ENCODE data around the gene HEXD.
"Not testable (repeated sequence)": the region's sequence is repeated elsewhere in the genome, so short reads cannot be mapped to it uniquely, and the experiment has no call there.

The HEXD gene

GRCh38 chr17:82457073-82457928, 39.2 kb downstream of the HEXD start:
- H3K4me3 ChIP-seq (ENCODE audit: low read length), result peak overlapping the region; percentile 87
- no peak for TF ChIP-seq ZNF274 (IDR thresholded peaks at IDR 0.05; ENCODE audit: low read depth, low read length)

GRCh38 chr17:82457929-82458178, 39.7 kb downstream of the HEXD start:
- no peak for TF ChIP-seq ZNF274 (IDR thresholded peaks at IDR 0.05; ENCODE audit: low read depth, low read length)
- H3K4me3 ChIP-seq (ENCODE audit: low read length), result peak overlapping the region; percentile 87

- H3K4me3 ChIP-seq (ENCODE audit: low read length), result peak within 1 kb of the TSS; percentile 87
- TF ChIP-seq ZNF274 (IDR thresholded peaks at IDR 0.05; ENCODE audit: low read depth, low read length), result no peak
These were observed 40.2 kb downstream of the HEXD start, which contains the start of gene NARF for GRCh38 chr17:82458179-82458884. TSS of gene NARF (plus strand) at chr17:82458741. CDS start at chr17:82458804, 63 bp downstream.

GRCh38 chr17:82458885-82459424, 40.8 kb downstream of the HEXD start:
- TF ChIP-seq ZNF274 (IDR thresholded peaks at IDR 0.05; ENCODE audit: low read depth, low read length), result no peak
- peak overlapping the region; percentile 87 for H3K4me3 ChIP-seq (ENCODE audit: low read length)

- not testable (repeated sequence) for H3K4me3 ChIP-seq (ENCODE audit: low read length)
These were observed 41.8 kb downstream of the HEXD start for GRCh38 chr17:82459936-82460335.

- no peak overlapping the region for H3K4me3 ChIP-seq (ENCODE audit: low read length)
- TF ChIP-seq ZNF274 (IDR thresholded peaks at IDR 0.05; ENCODE audit: low read depth, low read length), result no peak
These were observed 43.8 kb downstream of the HEXD start for GRCh38 chr17:82461827-82462524.

- no peak for TF ChIP-seq ZNF274 (IDR thresholded peaks at IDR 0.05; ENCODE audit: low read depth, low read length)
- no peak overlapping the region for H3K4me3 ChIP-seq (ENCODE audit: low read length)
These were observed 45.2 kb downstream of the HEXD start for GRCh38 chr17:82463391-82463790.

- no peak for TF ChIP-seq ZNF274 (IDR thresholded peaks at IDR 0.05; ENCODE audit: low read depth, low read length)
- H3K4me3 ChIP-seq (ENCODE audit: low read length), result no peak overlapping the region
These were observed 45.9 kb downstream of the HEXD start for GRCh38 chr17:82463925-82464566.

GRCh38 chr17:82464567-82464929, 46.4 kb downstream of the HEXD start:
- no peak for TF ChIP-seq ZNF274 (IDR thresholded peaks at IDR 0.05; ENCODE audit: low read depth, low read length)
- H3K4me3 ChIP-seq (ENCODE audit: low read length), result no peak overlapping the region

- no peak overlapping the region for H3K4me3 ChIP-seq (ENCODE audit: low read length)
- TF ChIP-seq ZNF274 (IDR thresholded peaks at IDR 0.05; ENCODE audit: low read depth, low read length), result no peak
These were observed 47.0 kb downstream of the HEXD start for GRCh38 chr17:82465023-82465603.

GRCh38 chr17:82468692-82469091, 50.5 kb downstream of the HEXD start:
- H3K4me3 ChIP-seq (ENCODE audit: low read length), result no peak overlapping the region
- TF ChIP-seq ZNF274 (IDR thresholded peaks at IDR 0.05; ENCODE audit: low read depth, low read length), result no peak

- TF ChIP-seq ZNF274 (IDR thresholded peaks at IDR 0.05; ENCODE audit: low read depth, low read length), result no peak
- H3K4me3 ChIP-seq (ENCODE audit: low read length), result no peak overlapping the region
These were observed 51.9 kb downstream of the HEXD start for GRCh38 chr17:82470065-82470464.

GRCh38 chr17:82474223-82475010, 56.3 kb downstream of the HEXD start:
- no peak for TF ChIP-seq ZNF274 (IDR thresholded peaks at IDR 0.05; ENCODE audit: low read depth, low read length)
- H3K4me3 ChIP-seq (ENCODE audit: low read length), result no peak overlapping the region
